DND-41 (cell line): ENCODE data around the gene APOBEC3H.

Source experiments
- CTCF ChIP-seq: IDR thresholded peaks from 2 replicates; pipeline ENCODE4 v1.5.1; 2012; ENCODE audit warnings: borderline replicate concordance, low read length, moderate library complexity, mild to moderate bottlenecking; ENCODE audit not compliant: poor library complexity, severe bottlenecking; ENCODE audit errors: extremely low read depth
- EZH2 ChIP-seq: IDR thresholded peaks from 3 replicates; pipeline ENCODE4 v1.6.1; 2012; ENCODE audit warnings: borderline replicate concordance, low read depth, mild to moderate bottlenecking, moderate library complexity, low read length, inconsistent platforms; ENCODE audit not compliant: severe bottlenecking

GRCh38 chr22:39087881-39088684, 9.0 kb upstream of the APOBEC3H start:
- TF ChIP-seq CTCF (no peak), EZH2 (no peak)
